DLD1 (cell line): ENCODE measurements around the gene PRSS22.
"Not testable (repeated sequence)": the region's sequence is repeated elsewhere in the genome, so short reads cannot be mapped to it uniquely, and the experiment has no call there.

Experiments
- in situ Hi-C: cut with HindIII; loops from 2 replicates; pipeline ENCODE4 v1.10.0; 2017; ENCODE audit warnings: low sequenced_read_pairs

The PRSS22 gene, protein sequence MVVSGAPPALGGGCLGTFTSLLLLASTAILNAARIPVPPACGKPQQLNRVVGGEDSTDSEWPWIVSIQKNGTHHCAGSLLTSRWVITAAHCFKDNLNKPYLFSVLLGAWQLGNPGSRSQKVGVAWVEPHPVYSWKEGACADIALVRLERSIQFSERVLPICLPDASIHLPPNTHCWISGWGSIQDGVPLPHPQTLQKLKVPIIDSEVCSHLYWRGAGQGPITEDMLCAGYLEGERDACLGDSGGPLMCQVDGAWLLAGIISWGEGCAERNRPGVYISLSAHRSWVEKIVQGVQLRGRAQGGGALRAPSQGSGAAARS

DNA sequence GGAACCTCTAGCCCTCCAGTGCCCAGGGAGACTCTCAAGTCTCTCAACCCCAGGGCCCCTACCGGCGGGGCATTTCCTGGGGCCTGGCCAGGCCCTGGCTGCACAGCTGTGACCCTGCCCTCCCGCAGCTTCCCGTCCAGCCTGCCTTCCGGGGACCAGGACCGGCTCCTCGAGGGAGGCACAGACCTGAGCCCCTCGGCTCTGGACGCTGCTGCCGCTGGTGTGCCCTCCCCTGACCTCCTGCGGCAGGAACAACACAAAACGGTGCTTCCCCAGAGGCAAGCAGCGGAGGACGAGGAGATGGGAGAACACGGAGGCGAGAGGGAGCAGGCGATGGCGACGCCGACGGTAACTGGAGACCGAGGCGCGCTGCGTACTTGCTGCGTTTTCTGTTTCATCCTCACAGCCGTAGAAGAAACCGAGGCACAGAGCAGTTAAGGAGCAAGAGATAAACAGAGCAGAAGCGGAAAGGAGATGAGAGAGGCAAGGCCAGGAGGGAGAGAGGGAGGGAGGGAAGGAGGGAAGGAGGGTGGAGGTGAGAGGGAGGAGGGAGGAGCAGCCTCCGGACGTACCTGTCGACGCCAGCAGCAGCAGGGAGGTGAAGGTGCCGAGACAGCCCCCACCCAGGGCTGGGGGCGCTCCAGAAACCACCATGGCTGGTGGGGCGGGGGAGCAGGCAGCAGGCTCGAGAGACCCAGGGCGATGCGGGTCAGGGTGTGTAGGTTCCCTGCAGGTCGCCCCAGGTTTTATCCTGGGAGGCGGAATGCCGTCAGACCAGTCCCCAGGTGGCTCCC, at the start of gene PRSS22:
TSS of gene PRSS22 (minus strand) at position 720 of the 794 bp plus-strand sequence. CDS start at position 654, 66 bp downstream.
- in situ Hi-C loops = no loop called here

DNA sequence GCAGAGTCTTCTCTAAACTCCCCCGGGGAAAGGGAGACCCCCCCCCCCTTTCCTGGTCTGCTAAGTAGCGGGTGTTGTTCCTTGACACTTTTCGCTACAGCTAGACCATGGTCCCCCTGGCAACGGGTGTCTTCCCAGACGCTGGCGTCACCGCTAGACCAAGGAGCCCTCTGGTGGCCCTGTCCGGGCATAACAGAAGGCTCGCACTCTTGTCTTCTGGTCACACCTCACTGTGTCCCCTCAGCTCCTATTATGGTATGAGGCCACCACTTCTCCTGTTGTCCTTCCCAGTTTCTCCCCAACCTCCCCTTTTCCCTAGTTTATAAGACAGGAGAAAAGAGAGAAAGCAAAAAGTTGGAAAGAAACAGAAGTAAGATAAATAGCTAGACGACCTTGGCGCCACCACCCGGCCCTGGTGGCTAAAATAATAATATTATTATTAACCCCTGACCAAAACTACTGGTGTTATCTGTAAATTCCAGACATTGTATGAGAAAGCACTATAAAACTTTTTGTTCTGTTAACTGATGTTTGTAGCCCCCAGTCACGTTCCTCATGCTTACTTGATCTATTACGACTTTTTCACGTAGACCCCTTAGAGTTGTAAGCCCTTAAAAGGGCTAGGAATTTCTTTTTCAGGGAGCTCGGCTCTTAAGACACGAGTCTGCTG, 49.2 kb upstream of the PRSS22 start:
- in situ Hi-C loops = not testable (repeated sequence)

DNA sequence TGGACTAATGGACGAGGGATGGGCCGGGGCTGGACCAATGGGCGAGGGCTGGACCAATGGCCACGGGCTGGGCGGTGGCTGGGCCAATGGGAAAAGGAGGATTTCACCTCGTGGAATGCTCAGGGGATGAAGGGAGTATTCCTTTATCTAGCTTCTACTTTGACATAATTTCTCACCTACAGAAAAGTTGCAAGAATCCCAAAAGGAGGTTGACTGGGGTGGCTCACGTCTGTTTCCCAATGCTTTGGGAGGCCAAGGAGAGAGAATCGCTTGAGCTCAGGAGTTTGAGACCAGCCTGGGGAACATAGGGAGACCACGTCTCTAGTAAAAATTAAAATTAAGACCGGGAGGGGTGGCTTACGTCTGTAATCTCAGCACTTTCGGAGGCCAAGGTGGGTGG, 48.0 kb upstream of the PRSS22 start:
- in situ Hi-C loops = no loop called here

DNA sequence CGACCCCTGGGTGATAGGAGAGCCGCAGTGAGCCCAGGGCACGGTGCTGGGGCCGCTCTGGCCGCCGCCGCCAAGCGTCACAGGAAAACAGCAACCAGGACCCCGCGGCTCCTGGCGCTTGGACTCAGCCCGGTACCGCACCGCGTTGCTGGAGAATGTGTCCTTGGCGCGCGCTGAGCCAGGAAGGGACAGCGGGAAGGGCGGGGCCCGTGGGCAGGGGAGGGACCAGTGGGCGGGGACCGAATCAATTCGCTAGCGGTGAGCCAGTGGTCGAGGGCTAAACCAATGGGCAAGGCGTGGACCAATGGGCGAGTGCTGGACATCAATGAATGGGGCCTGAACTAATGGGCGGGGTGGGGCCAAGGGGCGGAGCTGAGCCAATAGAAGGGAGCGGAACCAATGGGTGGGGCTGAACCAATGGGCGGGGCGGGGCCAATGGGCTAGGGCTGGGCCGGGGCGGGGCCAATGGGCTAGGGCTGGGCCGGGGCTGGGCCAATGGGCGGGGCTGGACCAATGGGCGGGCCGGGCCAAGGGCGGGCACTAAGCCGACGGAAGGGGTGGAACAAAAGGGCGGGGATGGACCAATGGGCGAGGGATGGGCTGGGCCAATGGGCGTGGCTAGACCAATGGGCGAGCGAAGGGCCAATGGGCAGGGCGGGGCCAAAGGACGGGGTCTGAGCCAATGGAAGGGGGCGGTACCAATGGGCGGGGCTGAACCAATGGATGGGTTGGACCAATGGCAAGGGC, 47.4 kb upstream of the PRSS22 start:
- in situ Hi-C loops = no loop called here

DNA sequence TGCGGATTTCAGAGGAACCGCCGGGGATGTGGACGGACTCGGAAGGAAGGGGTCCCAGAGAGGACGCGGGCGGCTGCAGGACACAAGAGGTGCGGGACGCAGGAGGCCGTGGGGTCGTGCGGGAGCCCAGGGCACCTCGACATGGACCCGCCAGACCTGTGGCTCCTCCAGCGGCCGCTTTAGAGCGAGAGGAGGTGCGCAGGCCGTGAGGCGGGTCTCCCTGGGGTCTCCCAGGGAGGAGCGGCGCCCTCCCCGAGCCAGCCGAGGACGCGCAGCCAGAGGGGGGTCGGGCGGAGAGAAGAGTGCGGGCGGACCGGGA, 46.9 kb upstream of the PRSS22 start:
- in situ Hi-C loops = no loop called here

DNA sequence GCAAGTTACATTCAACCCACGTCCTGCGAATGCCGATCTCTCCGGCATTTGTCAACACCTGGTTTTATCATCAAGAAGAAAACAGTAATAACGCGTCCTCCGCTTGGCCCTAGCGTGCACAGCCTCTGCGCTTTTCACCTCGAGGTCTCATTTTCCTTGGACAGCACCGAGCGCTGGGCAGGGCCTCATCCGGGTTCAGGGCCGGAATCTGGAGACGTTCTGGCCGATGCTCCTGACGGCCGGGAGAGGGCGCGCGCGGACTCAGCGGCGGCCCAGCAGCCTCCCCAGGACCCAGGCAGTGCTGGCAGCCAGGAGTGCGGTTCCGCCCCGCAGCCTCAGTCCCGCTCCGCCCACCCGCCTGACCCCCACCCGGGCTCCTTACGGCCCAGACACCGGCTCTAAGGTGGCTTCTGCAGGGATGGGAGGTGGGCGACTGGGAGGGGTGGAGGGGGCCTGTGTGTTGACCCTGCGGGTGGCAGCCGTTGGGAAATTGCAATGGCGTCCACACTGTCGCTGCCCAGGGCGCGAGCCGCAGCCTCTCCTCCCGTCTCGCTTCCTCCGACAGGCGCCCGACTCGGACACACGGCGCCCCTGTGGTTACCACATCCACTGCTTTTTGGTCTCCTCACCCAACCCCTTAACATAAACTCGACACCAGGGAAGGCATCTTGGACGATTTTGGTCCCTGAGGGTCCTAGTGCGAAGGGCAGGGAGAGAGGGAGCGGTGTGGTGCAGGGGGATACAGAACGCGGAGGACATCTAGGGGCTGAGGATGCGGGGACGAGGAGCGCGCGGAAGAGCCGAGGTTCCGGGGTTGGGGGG, 46.3 kb upstream of the PRSS22 start:
- in situ Hi-C loops = no loop called here

DNA sequence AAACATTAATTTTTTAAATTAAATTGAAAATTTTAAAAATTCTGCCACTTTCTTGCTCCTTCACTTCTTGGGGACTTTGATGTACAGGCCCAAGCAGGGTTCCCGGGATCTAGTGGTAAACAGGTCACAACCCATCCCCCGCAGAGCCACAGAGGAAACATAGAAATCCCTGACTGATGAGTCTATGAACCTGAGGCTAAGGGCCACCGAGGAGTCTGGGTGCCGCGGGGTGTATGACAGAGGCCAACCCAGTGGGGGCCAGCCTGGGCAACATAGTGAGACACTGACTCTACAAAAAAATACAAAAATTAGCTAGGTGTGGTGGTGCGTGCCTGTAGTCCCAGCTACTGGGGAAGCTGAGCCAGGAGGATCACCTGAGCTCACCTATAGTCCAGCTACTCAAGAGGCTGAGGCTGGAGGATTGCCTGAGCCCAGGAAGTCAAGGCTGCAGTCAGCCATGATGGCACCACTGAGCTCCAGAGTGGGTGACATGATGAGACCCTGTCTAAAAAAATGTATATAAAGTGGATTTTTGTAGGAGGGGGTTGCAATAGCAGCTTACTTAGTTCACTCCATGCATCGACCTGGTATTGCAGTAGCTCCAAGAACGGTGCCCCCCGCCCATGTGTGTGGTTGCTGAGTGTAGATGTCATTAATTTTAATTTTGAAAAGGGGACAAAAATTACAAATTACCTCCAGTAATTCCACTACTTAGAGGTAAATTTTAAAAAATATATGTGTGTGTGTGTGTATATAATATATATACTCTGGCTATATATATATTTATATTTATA, 44.6 kb upstream of the PRSS22 start:
- in situ Hi-C loops = no loop called here

DNA sequence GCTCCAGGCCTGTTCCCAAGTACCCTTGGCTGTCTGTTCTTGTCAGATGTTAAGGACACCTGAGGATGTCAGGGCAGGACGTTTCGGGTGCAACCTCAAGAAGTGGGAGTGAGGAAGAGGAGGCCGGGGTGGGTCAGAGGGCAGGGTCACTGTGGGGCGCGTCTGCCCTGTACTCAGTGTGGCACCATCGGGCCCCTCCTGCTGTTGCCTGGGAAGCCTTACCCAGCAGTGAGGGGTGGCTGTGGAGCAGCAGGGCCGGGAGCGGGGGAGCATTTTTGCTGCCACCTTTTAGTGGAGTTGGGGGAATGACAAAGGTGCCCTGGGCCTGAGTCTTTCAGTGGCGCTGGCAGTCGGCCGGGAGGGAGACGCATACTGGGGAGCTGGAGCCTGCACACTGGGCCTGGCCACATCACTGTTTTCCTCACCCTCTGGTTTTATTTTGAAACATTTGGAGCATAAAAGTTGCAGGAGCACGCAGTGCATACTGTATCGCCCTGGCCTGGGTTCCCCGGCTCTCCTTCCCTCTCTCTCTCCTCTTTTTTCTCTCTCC, 42.6 kb upstream of the PRSS22 start:
- in situ Hi-C loops = no loop called here

DNA sequence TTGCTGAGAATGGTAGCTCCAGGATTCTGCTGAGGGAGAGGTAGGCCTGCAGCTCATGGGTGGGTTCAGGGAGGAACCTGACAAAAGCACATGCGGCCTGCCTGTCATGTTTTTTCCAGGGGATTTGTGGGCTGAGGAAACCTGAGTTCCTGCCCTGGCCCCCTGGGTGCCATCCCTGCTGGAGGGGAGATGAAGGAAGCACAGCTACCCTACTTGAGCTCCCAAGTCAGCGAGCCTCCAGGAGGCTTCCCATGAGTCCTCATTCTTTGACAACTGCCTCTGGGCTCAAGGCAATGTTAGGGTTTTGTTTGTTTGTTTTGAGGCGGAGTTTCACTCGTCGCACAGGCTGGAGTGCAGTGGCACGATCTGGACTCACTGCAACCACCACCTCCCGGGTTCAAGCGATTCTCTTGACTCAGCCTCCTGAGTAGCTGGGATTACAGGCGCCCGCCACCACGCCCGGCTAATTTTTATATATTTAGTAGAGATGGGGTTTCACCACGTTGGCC, 41.6 kb upstream of the PRSS22 start:
- in situ Hi-C loops = no loop called here

DNA sequence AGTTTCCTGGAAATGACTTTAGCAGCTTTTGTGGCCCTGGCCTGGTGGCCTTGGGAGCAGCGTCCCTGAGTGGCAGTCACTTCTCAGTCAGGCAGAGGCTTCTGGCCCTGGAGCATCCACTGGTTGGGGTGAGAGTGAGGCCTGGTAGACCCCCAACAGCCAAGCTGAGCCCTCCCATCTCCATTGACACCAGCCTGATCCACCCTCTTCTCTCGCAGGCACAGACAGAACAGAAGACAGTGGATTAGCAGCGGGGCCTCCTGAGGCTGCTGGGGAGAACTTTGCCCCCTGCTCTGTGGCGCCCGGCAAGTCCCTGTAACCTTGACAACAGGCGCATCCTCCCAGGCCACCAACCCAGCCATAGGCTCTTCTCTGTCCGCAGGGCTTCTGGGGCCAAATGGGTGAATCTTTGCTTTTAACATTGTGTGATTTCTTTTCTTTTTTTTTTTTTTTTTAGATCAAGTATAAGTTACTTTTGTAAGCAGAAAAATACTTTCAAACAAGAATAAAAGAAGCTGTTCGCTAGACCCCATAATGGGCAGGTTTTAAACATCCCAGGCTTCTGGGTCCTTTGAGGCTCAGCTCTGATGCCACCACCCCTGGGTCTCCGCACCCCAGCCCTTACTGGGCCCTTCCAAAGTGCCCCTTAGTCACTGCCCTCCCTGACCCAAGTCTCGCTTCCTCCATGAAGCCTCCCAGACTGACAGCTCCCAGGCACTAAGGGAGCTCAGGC, 41.0 kb upstream of the PRSS22 start:
- in situ Hi-C loops = no loop called here

DNA sequence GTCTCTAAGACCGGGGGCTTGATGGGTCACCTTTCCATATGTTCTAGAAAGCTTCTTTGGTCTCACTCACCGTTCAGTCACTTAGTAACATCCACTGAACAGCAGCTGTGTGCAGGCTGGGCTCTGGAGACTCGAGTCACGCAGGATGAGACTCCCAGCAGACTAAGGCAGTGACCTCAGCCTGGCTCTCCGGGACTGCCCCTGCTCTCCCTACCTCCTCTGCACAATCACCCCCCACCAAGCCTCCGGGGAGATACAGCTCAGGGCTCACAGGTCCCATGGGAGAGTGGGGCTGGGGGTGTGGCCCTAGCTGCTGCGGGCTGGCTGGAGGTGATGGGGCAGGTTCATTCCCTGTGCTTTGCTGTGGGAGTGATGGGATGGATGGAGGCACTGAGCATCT, 39.1 kb upstream of the PRSS22 start:
- in situ Hi-C loops = no loop called here

DNA sequence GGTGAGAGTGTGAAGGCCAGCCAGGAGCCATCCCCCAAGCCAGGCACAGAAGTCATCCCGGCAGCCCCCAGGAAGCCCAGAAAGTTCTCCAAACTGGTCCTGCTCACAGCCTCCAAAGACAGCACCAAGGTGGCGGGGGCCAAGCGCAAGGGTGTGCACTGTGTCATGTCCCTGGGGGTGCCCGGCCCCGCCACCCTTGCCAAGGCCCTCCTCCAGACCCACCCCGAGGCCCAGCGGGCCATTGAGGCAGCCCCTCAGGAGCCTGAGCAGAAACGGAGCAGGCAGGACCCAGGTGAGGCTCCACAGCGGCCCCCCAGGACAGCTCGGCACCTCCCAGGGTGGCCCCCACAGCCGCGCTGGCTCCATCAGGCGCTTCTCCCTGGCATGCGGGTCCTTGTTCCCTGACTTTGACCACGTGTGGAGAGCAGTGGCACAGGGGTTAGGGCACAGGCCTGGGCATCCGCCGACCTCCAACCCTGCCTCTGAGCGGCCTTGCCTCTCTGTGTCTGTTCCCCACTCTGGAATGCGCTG, 38.6 kb upstream of the PRSS22 start:
- in situ Hi-C loops = no loop called here

DNA sequence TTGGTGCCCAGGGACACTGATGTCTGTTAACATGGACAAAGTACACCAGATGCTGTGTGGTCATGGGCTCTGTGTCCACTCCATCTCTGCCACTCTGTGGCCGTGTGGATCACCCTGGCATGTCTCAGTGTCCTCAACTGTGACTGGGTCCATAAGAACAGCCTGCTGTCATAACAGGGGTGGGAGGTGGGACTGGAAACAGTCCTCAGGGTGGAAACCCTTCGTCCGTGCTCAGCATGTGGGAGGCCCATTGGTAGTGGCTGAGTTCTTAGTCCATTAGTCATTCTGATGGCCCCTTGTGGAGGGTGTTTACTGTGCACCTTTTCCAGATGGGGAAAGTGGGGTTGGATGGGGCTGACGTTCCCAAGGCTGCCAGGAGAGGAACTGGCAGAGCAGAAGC, 37.8 kb upstream of the PRSS22 start:
- in situ Hi-C loops = no loop called here

DNA sequence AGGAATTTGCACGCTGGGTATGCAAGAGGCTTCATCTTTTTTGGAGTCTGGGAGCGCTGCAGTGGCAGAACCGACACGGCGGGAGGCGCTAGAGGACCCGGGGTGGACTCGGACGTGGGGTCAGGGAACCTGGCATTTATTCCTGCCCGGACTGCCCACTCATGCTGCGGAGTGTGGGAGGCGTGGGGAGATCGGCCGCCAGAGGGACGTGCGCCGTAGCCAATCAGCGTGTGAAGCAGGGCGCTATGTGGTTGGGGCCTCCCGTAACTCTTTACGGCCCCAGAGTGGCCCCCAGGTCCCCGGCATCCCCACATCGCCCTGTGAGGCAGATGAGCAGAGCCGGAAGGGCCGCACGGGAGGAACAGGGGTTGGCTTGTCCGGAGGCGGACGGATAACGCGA, 36.3 kb upstream of the PRSS22 start:
- in situ Hi-C loops = no loop called here

DNA sequence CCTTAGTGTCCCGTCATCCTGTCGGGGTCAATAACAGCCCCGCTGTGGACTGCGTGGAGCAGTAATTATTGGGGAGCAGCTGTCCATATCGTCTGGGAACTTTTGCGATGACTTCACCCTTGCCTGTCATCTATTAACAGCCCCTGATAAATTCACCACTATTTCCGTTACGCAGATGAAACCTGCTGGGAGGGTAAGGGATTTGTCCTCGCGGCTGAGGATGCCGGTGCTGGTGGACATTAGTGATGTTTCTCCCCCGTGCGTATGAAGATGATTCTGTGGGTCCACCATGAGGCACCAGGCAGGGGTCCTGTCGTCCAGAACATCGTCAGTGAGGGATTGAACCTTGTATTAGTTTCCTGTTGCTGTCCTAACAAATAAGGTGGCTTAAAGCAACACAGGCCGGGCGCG, 26.1 kb upstream of the PRSS22 start:
- in situ Hi-C loops = no loop called here

DNA sequence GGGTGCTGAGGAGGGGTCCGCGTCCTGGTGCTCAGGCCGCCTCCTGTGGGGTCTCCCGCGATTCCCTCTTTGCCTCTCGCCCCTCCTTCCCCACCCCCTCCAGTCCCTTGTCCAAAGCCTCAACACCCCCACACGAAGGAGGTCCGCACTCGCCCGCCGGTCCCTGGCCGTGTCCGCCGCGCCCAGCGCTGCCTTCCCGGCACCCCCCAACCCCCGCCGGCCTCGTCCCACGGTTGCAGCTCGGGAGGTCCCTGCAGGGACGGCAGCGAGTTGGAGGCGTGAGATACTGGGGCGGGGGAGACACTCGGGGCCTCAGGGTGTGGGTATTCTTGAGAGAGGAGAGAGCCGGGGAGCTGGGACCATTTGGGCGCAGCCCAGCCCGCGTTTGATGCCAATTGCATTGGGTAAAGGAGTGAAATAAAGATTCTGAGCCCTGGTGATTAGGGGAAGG, 25.5 kb upstream of the PRSS22 start:
- in situ Hi-C loops = no loop called here

DNA sequence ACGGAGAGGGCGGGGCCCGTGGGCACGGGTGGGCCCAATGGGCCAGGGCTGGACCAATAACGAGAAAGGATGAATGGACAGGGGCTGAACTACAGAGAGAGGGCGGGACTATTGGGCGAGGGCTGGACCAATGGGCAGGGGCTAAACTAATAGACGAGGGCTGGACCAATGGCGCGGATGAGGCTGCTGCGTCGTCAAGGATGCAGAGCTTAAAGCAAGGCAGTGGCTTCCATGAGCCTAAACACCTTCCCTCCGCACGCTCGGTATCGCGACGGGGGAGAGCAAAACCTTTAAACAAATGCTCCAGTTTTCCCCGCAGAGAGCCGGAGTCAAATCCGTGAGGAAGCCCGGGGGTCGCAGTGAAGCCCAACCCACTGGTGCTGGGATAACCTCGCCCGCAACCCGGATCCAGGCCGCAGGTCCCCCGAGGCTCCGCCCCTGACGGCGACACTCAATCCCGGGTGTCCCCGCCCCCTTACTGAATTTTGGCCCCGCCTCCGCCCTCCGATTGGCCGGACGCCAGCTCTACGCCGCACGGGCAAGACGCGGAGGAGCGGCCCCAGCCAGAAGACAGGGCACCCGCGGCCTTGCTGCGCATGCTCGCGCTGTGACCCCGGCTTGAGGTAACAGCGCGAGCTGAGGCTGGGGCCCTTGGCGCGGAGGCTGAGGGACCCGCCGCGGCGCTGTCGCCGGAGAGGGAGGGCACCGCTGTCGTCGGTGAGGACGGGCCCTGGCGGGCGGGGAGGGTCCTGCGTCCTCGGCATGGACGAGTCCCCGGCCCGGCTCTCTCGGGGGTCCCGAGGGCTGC, 24.9 kb upstream of the PRSS22 start, which contains the start of gene FLYWCH2:
TSS of gene FLYWCH2 (plus strand) at position 566 of the 808 bp plus-strand sequence. CDS start 13,235 bp downstream, outside the sequence.
- in situ Hi-C loops = no loop called here
